Lower leg skin (tissue), 4 donors: Measurements from ENCODE around the gene TEX54. TPM values are rescaled to one million over a fixed set of nuclear protein-coding genes. Genes with fewer than 3 reads are reported as not detected.
"Not testable (repeated sequence)": the region's sequence is repeated elsewhere in the genome, so short reads cannot be mapped to it uniquely, and the experiment has no call there.

Experiments used
- DNase-seq, 2 donors: peaks; one replicate each; pipeline ENCODE4 v3.0.0-alpha.2; 2019; ENCODE audit warnings: low spot score in 2 of 2
- H3K4me3 ChIP-seq: fragments of 200-600 bp; sonication (generic); 2 replicates; pipeline ENCODE4 v1.5.1; 2017; ENCODE audit warnings: mild to moderate bottlenecking, low read depth; ENCODE audit not compliant: poor library complexity, severe bottlenecking
- CTCF ChIP-seq, 3 donors: fragments of 450-650 bp; IDR thresholded peaks; one replicate each; pipeline ENCODE4 v1.5.1; 2016; ENCODE audit warnings: antibody characterized with exemption in 3 of 3, mild to moderate bottlenecking in 3 of 3, moderate library complexity in 2 of 3
- POLR2A ChIP-seq, 2 donors: fragments of 450-650 bp; IDR thresholded peaks; one replicate each; pipeline ENCODE4 v1.6.1; 2016 to 2017; ENCODE audit warnings: antibody characterized with exemption in 2 of 2, mild to moderate bottlenecking in 1 of 2, moderate library complexity in 1 of 2
- WGBS, 2 donors: methylation state at CpG; one replicate each; pipeline ENCODE4 v1.1.5; 2018; 5-methylcytosine and 5-hydroxymethylcytosine counted together
- intact Hi-C: fragments of 100-400 bp; cut with DNase I; formaldehyde crosslinking; loops from one replicate; pipeline ENCODE4 v1.15.0; 2023; ENCODE audit warnings: low total_unique reads
- total RNA-seq, 4 donors: library from RNA; depleted of rRNA; stranded (reverse); fragments of >200 nt; gene quantifications; one replicate each; pipeline ENCODE4 v1.1.0, GENCODE V29; 2016

Gene TEX54
- total RNA-seq, 4 donors from 2014 or later: not detected

- no peak for TF ChIP-seq CTCF (IDR thresholded peaks at IDR 0.05)
- no peak for TF ChIP-seq POLR2A (IDR thresholded peaks at IDR 0.05)
- intact Hi-C loops: no loop called here
- no peak overlapping the region for H3K4me3 ChIP-seq
- DNase-seq: no peak
- 39 to 51% methylated on average over 4 of the region's 4 CpGs for WGBS, 2 donors
Observed at GRCh38 chr11:62863687-62864335, 31.2 kb upstream of the TEX54 start.

GRCh38 chr11:62861564-62862192, 29.0 kb upstream of the TEX54 start:
- DNase-seq, H3K4me3 ChIP-seq, intact Hi-C loops: not testable (repeated sequence)
- WGBS, 2 donors: 90 to 92% methylated on average over 16 of the region's 16 CpGs

- no peak overlapping the region for H3K4me3 ChIP-seq
- TF ChIP-seq POLR2A (IDR thresholded peaks at IDR 0.05) (no peak), CTCF (IDR thresholded peaks at IDR 0.05) (no peak)
- DNase-seq: no peak
- 79 to 80% methylated on average over 5 of the region's 5 CpGs for WGBS, 2 donors
- intact Hi-C loops: no loop called here
Observed at GRCh38 chr11:62860835-62861563, 28.4 kb upstream of the TEX54 start.

GRCh38 chr11:62859281-62859703, 26.7 kb upstream of the TEX54 start:
- WGBS, 2 donors: 53 to 63% methylated on average over 8 of the region's 8 CpGs
- intact Hi-C loops: loop anchor here (10.0 kb wide), 1 partner anchor 64 kb away; the partner anchor contains the start of gene TMEM223
- H3K4me3 ChIP-seq, DNase-seq: not testable (repeated sequence)

- TF ChIP-seq POLR2A (IDR thresholded peaks at IDR 0.05): no peak
- no peak for TF ChIP-seq CTCF (IDR thresholded peaks at IDR 0.05)
- intact Hi-C loops: loop anchor here (10.0 kb wide), 1 partner anchor 63 kb away; the partner anchor contains the start of gene TMEM223
- WGBS, 2 donors: 60 to 63% methylated on average over 7 of the region's 7 CpGs
- no peak overlapping the region for H3K4me3 ChIP-seq
- no peak for DNase-seq
Observed at GRCh38 chr11:62858201-62858600, 25.6 kb upstream of the TEX54 start.

GRCh38 chr11:62857541-62857982, 24.9 kb upstream of the TEX54 start:
- no peak for DNase-seq
- TF ChIP-seq POLR2A (IDR thresholded peaks at IDR 0.05) (no peak), CTCF (IDR thresholded peaks at IDR 0.05) (no peak)
- 54 to 60% methylated on average over 2 of the region's 2 CpGs for WGBS, 2 donors
- intact Hi-C loops: loop anchor here (10.0 kb wide), 1 partner anchor 63 kb away; the partner anchor contains the start of gene TMEM223
- H3K4me3 ChIP-seq: no peak overlapping the region
